WTC11 (cell line): ENCODE data around the gene ATP2B3. TPM values are rescaled to one million over a fixed set of nuclear protein-coding genes. Genes with fewer than 3 reads are reported as not detected.

Experiments
- ATAC-seq: fragments of 200-7000 bp; cut with Tn5 transposase; 2 replicates; pipeline ENCODE4 v1.10.0; 2021; ENCODE audit warnings: mild to moderate bottlenecking, moderate library complexity
- CTCF ChIA-PET: fragments of 300-600 bp; sonication (Branson Sonifier 250); formaldehyde crosslinking; loops from one replicate; lab custom pipeline; 2021; ENCODE audit warnings: antibody characterized with exemption; lab: Charles Lee
- POLR2A ChIA-PET: fragments of 350-600 bp; sonication (Branson Sonifier 250); formaldehyde crosslinking; loops from one replicate; lab custom pipeline; 2021; ENCODE audit warnings: antibody characterized with exemption; lab: Charles Lee
- DNase-seq: peaks from one replicate; pipeline ENCODE4 v3.0.0; 2021; ENCODE audit warnings: low spot score
- H3K27ac Mint-ChIP-seq: 2 replicates; pipeline ENCODE4 v1.8.0; 2021; ENCODE audit warnings: mixed read lengths
- H3K27me3 Mint-ChIP-seq: 2 replicates; pipeline ENCODE4 v1.8.0; 2021; ENCODE audit warnings: low read depth, mild to moderate bottlenecking, moderate library complexity, mixed read lengths
- H3K36me3 Mint-ChIP-seq: 2 replicates; pipeline ENCODE4 v1.8.0; 2021; ENCODE audit warnings: mixed read lengths
- H3K4me1 Mint-ChIP-seq: 2 replicates; pipeline ENCODE4 v1.8.0; 2022; ENCODE audit warnings: mixed read lengths
- H3K4me3 Mint-ChIP-seq: 2 replicates; pipeline ENCODE4 v1.8.0; 2021; ENCODE audit warnings: mild to moderate bottlenecking, moderate library complexity, mixed read lengths
- H3K9me3 Mint-ChIP-seq: 2 replicates; pipeline ENCODE4 v1.8.0; 2021; ENCODE audit warnings: mixed read lengths
- CREM ChIP-seq: sonication (generic); formaldehyde crosslinking; IDR thresholded peaks from 2 replicates; pipeline ENCODE4 v1.8.1; 2022; ENCODE audit warnings: mild to moderate bottlenecking, missing genetic modification reagents, moderate library complexity
- GABPB1 ChIP-seq: sonication (generic); formaldehyde crosslinking; IDR thresholded peaks from 2 replicates; pipeline ENCODE4 v1.8.1; 2023; ENCODE audit warnings: mild to moderate bottlenecking, missing genetic modification reagents
- GRHL2 ChIP-seq: fragments of 250-450 bp; sonication (Bioruptor Pico); IDR thresholded peaks from 2 replicates; pipeline ENCODE4 v1.8.0; 2022; ENCODE audit warnings: mild to moderate bottlenecking, moderate library complexity; ENCODE audit not compliant: insufficient replicate concordance, severe bottlenecking
- JAZF1 ChIP-seq: fragments of 250-450 bp; sonication (Bioruptor Pico); IDR thresholded peaks from 2 replicates; pipeline ENCODE4 v1.9.0; 2021; ENCODE audit warnings: moderate library complexity, mild to moderate bottlenecking, inconsistent platforms
- KAT7 ChIP-seq: sonication (generic); formaldehyde crosslinking; IDR thresholded peaks from 2 replicates; pipeline ENCODE4 v1.8.1; 2023; ENCODE audit warnings: missing genetic modification reagents, mild to moderate bottlenecking, borderline replicate concordance
- NR2C2 ChIP-seq: sonication (generic); formaldehyde crosslinking; IDR thresholded peaks from 2 replicates; pipeline ENCODE4 v1.8.0; 2022; ENCODE audit warnings: mild to moderate bottlenecking, missing genetic modification reagents
- SOX15 ChIP-seq: fragments of 250-450 bp; sonication (Bioruptor Pico); IDR thresholded peaks from 2 replicates; pipeline ENCODE4 v1.9.0; 2021; ENCODE audit warnings: mild to moderate bottlenecking
- SP1 ChIP-seq: sonication (generic); formaldehyde crosslinking; conservative IDR thresholded peaks from 2 replicates; pipeline ENCODE4 v1.8.1; 2022; ENCODE audit warnings: missing genetic modification reagents
- total RNA-seq: library from RNA; stranded (reverse); gene quantifications from 3 replicates; pipeline ENCODE4 v1.2.3, GENCODE V29; 2021
- TF ChIP-seq, protein P1 (sequence below): sonication (generic); formaldehyde crosslinking; conservative IDR thresholded peaks from 2 replicates; pipeline ENCODE4 v1.8.1; 2023; ENCODE audit warnings: mild to moderate bottlenecking, low read depth, missing genetic modification reagents, moderate library complexity
- TF ChIP-seq, protein P2 (sequence below): fragments of 250-450 bp; sonication (Bioruptor Pico); IDR thresholded peaks from 2 replicates; pipeline ENCODE4 v1.9.0; 2021; ENCODE audit warnings: mild to moderate bottlenecking, borderline replicate concordance
- TF ChIP-seq, protein P3 (sequence below): sonication (generic); formaldehyde crosslinking; IDR thresholded peaks from 2 replicates; pipeline ENCODE4 v1.8.0; 2022; ENCODE audit warnings: mild to moderate bottlenecking, missing genetic modification reagents
- TF ChIP-seq, protein P4 (sequence below): sonication (generic); formaldehyde crosslinking; IDR thresholded peaks from 2 replicates; pipeline ENCODE4 v1.8.0; 2022; ENCODE audit warnings: mild to moderate bottlenecking, missing genetic modification reagents
- TF ChIP-seq, protein P5 (sequence below): sonication (generic); formaldehyde crosslinking; IDR thresholded peaks from 2 replicates; pipeline ENCODE4 v1.8.0; 2022; ENCODE audit warnings: mild to moderate bottlenecking, missing genetic modification reagents
- TF ChIP-seq, protein P6 (sequence below): fragments of 250-450 bp; sonication (Bioruptor Pico); IDR thresholded peaks from 2 replicates; pipeline ENCODE4 v1.8.0; 2021; ENCODE audit warnings: mild to moderate bottlenecking

ATP2B3 gene
- total RNA-seq, 1 experiment from 2014 or later = 0.28 TPM

DNA sequence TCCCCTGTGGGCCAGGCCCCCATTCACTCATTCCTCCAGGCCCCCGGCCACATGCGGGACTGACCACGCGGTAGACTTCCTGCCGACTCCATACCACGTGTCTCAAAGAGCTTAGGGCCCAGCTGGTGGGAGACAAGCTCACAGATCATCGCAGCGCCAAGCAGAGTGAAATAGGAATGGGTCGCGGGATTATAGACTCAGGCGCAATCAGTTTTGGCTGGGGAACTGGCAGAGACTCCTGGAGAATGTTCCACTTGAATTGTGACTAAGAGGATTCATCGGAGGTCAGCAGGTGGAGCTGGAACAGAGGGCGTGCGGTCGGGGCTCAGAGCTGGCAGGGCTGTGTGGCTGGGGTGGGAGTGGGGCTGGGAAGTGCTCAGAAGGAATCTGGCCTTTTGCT lies 15.6 kb downstream of the ATP2B3 start:
- CTCF ChIA-PET = interaction anchor here (0.9 to 1.0 kb wide), 2 partner anchors 17 to 136 kb away, joined by 3 to 5 read pairs; no protein-coding TSS in a partner anchor
- TF ChIP-seq NR2C2 (CRISPR knock-in tag) = no peak
- TF ChIP-seq, protein P1, sequence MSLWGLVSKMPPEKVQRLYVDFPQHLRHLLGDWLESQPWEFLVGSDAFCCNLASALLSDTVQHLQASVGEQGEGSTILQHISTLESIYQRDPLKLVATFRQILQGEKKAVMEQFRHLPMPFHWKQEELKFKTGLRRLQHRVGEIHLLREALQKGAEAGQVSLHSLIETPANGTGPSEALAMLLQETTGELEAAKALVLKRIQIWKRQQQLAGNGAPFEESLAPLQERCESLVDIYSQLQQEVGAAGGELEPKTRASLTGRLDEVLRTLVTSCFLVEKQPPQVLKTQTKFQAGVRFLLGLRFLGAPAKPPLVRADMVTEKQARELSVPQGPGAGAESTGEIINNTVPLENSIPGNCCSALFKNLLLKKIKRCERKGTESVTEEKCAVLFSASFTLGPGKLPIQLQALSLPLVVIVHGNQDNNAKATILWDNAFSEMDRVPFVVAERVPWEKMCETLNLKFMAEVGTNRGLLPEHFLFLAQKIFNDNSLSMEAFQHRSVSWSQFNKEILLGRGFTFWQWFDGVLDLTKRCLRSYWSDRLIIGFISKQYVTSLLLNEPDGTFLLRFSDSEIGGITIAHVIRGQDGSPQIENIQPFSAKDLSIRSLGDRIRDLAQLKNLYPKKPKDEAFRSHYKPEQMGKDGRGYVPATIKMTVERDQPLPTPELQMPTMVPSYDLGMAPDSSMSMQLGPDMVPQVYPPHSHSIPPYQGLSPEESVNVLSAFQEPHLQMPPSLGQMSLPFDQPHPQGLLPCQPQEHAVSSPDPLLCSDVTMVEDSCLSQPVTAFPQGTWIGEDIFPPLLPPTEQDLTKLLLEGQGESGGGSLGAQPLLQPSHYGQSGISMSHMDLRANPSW (CRISPR knock-in tag) = no peak
- TF ChIP-seq, protein P2, sequence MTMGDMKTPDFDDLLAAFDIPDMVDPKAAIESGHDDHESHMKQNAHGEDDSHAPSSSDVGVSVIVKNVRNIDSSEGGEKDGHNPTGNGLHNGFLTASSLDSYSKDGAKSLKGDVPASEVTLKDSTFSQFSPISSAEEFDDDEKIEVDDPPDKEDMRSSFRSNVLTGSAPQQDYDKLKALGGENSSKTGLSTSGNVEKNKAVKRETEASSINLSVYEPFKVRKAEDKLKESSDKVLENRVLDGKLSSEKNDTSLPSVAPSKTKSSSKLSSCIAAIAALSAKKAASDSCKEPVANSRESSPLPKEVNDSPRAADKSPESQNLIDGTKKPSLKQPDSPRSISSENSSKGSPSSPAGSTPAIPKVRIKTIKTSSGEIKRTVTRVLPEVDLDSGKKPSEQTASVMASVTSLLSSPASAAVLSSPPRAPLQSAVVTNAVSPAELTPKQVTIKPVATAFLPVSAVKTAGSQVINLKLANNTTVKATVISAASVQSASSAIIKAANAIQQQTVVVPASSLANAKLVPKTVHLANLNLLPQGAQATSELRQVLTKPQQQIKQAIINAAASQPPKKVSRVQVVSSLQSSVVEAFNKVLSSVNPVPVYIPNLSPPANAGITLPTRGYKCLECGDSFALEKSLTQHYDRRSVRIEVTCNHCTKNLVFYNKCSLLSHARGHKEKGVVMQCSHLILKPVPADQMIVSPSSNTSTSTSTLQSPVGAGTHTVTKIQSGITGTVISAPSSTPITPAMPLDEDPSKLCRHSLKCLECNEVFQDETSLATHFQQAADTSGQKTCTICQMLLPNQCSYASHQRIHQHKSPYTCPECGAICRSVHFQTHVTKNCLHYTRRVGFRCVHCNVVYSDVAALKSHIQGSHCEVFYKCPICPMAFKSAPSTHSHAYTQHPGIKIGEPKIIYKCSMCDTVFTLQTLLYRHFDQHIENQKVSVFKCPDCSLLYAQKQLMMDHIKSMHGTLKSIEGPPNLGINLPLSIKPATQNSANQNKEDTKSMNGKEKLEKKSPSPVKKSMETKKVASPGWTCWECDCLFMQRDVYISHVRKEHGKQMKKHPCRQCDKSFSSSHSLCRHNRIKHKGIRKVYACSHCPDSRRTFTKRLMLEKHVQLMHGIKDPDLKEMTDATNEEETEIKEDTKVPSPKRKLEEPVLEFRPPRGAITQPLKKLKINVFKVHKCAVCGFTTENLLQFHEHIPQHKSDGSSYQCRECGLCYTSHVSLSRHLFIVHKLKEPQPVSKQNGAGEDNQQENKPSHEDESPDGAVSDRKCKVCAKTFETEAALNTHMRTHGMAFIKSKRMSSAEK (CRISPR knock-in tag) = no peak
- no peak for TF ChIP-seq KAT7 (CRISPR knock-in tag)
- TF ChIP-seq, protein P3, sequence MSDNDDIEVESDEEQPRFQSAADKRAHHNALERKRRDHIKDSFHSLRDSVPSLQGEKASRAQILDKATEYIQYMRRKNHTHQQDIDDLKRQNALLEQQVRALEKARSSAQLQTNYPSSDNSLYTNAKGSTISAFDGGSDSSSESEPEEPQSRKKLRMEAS (CRISPR knock-in tag) = no peak
- TF ChIP-seq, protein P4, sequence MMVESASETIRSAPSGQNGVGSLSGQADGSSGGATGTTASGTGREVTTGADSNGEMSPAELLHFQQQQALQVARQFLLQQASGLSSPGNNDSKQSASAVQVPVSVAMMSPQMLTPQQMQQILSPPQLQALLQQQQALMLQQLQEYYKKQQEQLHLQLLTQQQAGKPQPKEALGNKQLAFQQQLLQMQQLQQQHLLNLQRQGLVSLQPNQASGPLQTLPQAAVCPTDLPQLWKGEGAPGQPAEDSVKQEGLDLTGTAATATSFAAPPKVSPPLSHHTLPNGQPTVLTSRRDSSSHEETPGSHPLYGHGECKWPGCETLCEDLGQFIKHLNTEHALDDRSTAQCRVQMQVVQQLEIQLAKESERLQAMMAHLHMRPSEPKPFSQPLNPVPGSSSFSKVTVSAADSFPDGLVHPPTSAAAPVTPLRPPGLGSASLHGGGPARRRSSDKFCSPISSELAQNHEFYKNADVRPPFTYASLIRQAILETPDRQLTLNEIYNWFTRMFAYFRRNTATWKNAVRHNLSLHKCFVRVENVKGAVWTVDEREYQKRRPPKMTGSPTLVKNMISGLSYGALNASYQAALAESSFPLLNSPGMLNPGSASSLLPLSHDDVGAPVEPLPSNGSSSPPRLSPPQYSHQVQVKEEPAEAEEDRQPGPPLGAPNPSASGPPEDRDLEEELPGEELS (CRISPR knock-in tag) = no peak
- no peak for TF ChIP-seq GABPB1 (CRISPR knock-in tag)
- no peak for TF ChIP-seq SP1
- TF ChIP-seq CREM (CRISPR knock-in tag) = no peak
- no peak for TF ChIP-seq SOX15 (CRISPR knock-in tag)
- no peak for TF ChIP-seq GRHL2 (CRISPR knock-in tag)
- TF ChIP-seq, protein P5, sequence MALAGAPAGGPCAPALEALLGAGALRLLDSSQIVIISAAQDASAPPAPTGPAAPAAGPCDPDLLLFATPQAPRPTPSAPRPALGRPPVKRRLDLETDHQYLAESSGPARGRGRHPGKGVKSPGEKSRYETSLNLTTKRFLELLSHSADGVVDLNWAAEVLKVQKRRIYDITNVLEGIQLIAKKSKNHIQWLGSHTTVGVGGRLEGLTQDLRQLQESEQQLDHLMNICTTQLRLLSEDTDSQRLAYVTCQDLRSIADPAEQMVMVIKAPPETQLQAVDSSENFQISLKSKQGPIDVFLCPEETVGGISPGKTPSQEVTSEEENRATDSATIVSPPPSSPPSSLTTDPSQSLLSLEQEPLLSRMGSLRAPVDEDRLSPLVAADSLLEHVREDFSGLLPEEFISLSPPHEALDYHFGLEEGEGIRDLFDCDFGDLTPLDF = no peak
- Mint-ChIP-seq H3K9me3 (no peaks in the 10 kb centered on the region), H3K27ac (no peak overlapping the region), H3K27me3 (no peaks in the 10 kb centered on the region; the same call in 1 of the 2 replicates), H3K4me1 (no peaks in the 10 kb centered on the region), H3K4me3 (no peak overlapping the region), H3K36me3 (no peaks in the 10 kb centered on the region)
- DNase-seq (no peak), ATAC-seq (no peak)
- POLR2A ChIA-PET = no interaction called here

DNA sequence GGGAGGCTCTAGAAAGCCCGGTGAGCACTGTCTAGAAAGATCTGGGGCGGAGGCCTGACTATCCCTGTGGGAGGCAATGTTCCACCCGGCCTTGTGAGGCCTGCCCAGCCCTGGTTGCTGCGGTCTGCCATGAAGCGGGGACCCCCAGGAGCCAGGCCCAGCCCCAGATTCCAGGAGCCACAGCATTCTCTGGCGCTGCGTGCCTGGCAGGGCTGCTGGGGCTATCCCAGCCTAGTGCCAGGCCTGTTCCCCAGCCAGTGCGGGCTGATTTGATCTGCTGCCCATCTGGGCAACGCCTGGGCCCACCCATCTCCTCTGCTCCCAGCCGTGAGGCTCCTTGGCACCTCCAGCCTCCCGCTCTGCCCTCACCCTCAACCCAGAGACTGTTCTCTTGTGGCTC lies 19.6 kb downstream of the ATP2B3 start:
- Mint-ChIP-seq H3K4me3 (no peak overlapping the region), H3K9me3 (no peaks in the 10 kb centered on the region)
- TF ChIP-seq JAZF1 (CRISPR knock-in tag) = no peak
- TF ChIP-seq, protein P6, sequence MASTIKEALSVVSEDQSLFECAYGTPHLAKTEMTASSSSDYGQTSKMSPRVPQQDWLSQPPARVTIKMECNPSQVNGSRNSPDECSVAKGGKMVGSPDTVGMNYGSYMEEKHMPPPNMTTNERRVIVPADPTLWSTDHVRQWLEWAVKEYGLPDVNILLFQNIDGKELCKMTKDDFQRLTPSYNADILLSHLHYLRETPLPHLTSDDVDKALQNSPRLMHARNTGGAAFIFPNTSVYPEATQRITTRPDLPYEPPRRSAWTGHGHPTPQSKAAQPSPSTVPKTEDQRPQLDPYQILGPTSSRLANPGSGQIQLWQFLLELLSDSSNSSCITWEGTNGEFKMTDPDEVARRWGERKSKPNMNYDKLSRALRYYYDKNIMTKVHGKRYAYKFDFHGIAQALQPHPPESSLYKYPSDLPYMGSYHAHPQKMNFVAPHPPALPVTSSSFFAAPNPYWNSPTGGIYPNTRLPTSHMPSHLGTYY (CRISPR knock-in tag) = no peak
- TF ChIP-seq, all 79 proteins: peak for 0
- Mint-ChIP-seq H3K27ac (no peak overlapping the region), H3K36me3 (no peaks in the 10 kb centered on the region), H3K27me3 (no peaks in the 10 kb centered on the region; the same call in 1 of the 2 replicates), H3K4me1 (no peaks in the 10 kb centered on the region)
- ChIA-PET POLR2A (no interaction called here), CTCF (interaction anchor here (1.0 to 3.8 kb wide), 2 partner anchors 108 to 131 kb away, joined by 3 to 48 read pairs; no protein-coding TSS in a partner anchor)
- ATAC-seq (no peak), DNase-seq (no peak)
